Neuronal stem cell (in vitro differentiated cells): ENCODE results near the gene CLCN2.

ENCODE experiments used
- DNase-seq: peaks from one replicate; pipeline ENCODE4 v3.0.0-alpha.2; 2013; ENCODE audit warnings: low spot score
- H2AFZ ChIP-seq: one replicate; pipeline ENCODE4 v1.6.1; 2013; ENCODE audit warnings: mild to moderate bottlenecking, low read length, inconsistent platforms
- H2AK5ac ChIP-seq: 2 replicates; pipeline ENCODE4 v1.6.1; 2013; ENCODE audit warnings: low read depth, mild to moderate bottlenecking, inconsistent platforms, low read length, moderate library complexity, mixed read lengths
- H2BK120ac ChIP-seq: 2 replicates; pipeline ENCODE4 v1.6.1; 2013; ENCODE audit warnings: low read depth, mild to moderate bottlenecking, inconsistent platforms, low read length, moderate library complexity, mixed read lengths
- H2BK12ac ChIP-seq: one replicate; pipeline ENCODE4 v1.6.1; 2013; ENCODE audit warnings: low read length, inconsistent platforms
- H2BK15ac ChIP-seq: 2 replicates; pipeline ENCODE4 v1.6.1; 2013; ENCODE audit warnings: mild to moderate bottlenecking, low read length, inconsistent platforms, mixed read lengths
- H2BK5ac ChIP-seq: one replicate; pipeline ENCODE4 v1.6.1; 2013; ENCODE audit warnings: inconsistent platforms, mild to moderate bottlenecking, low read length, moderate library complexity
- H3K14ac ChIP-seq: one replicate; pipeline ENCODE4 v1.6.1; 2013; ENCODE audit warnings: low read length, inconsistent platforms
- H3K18ac ChIP-seq: 2 replicates; pipeline ENCODE4 v1.6.1; 2013; ENCODE audit warnings: low read length, inconsistent platforms
- H3K23ac ChIP-seq: 2 replicates; pipeline ENCODE4 v1.6.1; 2013; ENCODE audit warnings: low read depth, mild to moderate bottlenecking, mixed read lengths, low read length, inconsistent platforms; ENCODE audit not compliant: poor library complexity
- H3K27ac ChIP-seq: replicated peaks from 3 replicates; pipeline ENCODE4 v1.5.1; 2013; ENCODE audit warnings: low read length, inconsistent platforms
- H3K27me3 ChIP-seq, 3 experiments: 2 replicates each; pipeline ENCODE4 v1.6.1; 2013; ENCODE audit warnings: low read length in 3 of 3, mild to moderate bottlenecking in 2 of 3, inconsistent platforms in 1 of 3, low read depth in 1 of 3, mixed read lengths in 1 of 3, moderate library complexity in 1 of 3; ENCODE audit not compliant: control insufficient read depth in 3 of 3, insufficient read depth in 3 of 3
- H3K36me3 ChIP-seq, 2 donors: replicated peaks in 1 of 2; 2 replicates each; pipeline ENCODE4 v1.6.1; 2013; ENCODE audit warnings: low read length in 2 of 2; ENCODE audit not compliant: control insufficient read depth in 2 of 2, insufficient read depth in 2 of 2
- H3K4ac ChIP-seq: 2 replicates; pipeline ENCODE4 v1.6.1; 2013; ENCODE audit warnings: inconsistent platforms, mild to moderate bottlenecking, low read length, moderate library complexity
- H3K4me1 ChIP-seq, 2 donors: 1 replicate in 1 of 2; 2 replicates in 1 of 2; pipeline ENCODE4 v1.6.1; 2013; ENCODE audit warnings: low read length in 2 of 2, low read depth in 1 of 2; ENCODE audit not compliant: control insufficient read depth in 2 of 2, insufficient read depth in 1 of 2
- H3K4me2 ChIP-seq: one replicate; pipeline ENCODE4 v1.6.1; 2013; ENCODE audit warnings: mild to moderate bottlenecking, low read length, inconsistent platforms; ENCODE audit not compliant: insufficient read depth, poor library complexity, severe bottlenecking
- H3K4me3 ChIP-seq, 2 donors: 2 replicates each; pipeline ENCODE4 v1.5.1; 2013; ENCODE audit warnings: low read length in 2 of 2, mild to moderate bottlenecking in 2 of 2, inconsistent platforms in 1 of 2, moderate library complexity in 1 of 2
- H3K79me1 ChIP-seq: one replicate; pipeline ENCODE4 v1.6.1; 2013; ENCODE audit warnings: low read depth, mild to moderate bottlenecking, inconsistent platforms, low read length, moderate library complexity
- H3K9ac ChIP-seq: one replicate; pipeline ENCODE4 v1.6.1; 2013; ENCODE audit warnings: mild to moderate bottlenecking, low read depth, low read length, inconsistent platforms; ENCODE audit not compliant: poor library complexity
- H3K9me3 ChIP-seq, 2 donors: replicated peaks in 1 of 2; 2 replicates each; pipeline versions ENCODE3 to v1.6.1; 2013; ENCODE audit warnings: low read length in 2 of 2, mild to moderate bottlenecking in 2 of 2, inconsistent platforms in 1 of 2, low read depth in 1 of 2, mixed read lengths in 1 of 2, moderate library complexity in 1 of 2; ENCODE audit not compliant: control insufficient read depth in 2 of 2, insufficient read depth in 1 of 2
- H4K8ac ChIP-seq: one replicate; pipeline ENCODE4 v1.6.1; 2013; ENCODE audit warnings: low read depth, mild to moderate bottlenecking, inconsistent platforms, low read length, moderate library complexity
- H4K91ac ChIP-seq: one replicate; pipeline ENCODE4 v1.6.1; 2013; ENCODE audit warnings: low read length, low read depth, mild to moderate bottlenecking, inconsistent platforms; ENCODE audit not compliant: poor library complexity
- WGBS, 2 donors: extraction: QIAGEN DNeasy Blood & Tissue Kit; methylation state at CpG; one replicate each; pipeline ENCODE4 v1.1.7; 2013; ENCODE audit warnings: missing lambda C conversion rate in 2 of 2, mixed read lengths in 1 of 2; ENCODE audit not compliant: insufficient read length in 2 of 2, insufficient replicate concordance in 1 of 2; ENCODE audit errors: extremely low coverage in 2 of 2; 5-methylcytosine and 5-hydroxymethylcytosine counted together

The CLCN2 gene

GRCh38 chr3:184354121-184354728, 7.2 kb downstream of the CLCN2 start:
- peak overlapping the region; percentile 73 for H2BK15ac ChIP-seq
- H3K18ac ChIP-seq: peak overlapping the region; percentile 85
- H4K8ac ChIP-seq: no peak overlapping the region
- peaks cover 6 to 15% of the 10 kb centered on the region in 2 donors for H3K4me1 ChIP-seq
- no peak overlapping the region for H3K27ac ChIP-seq
- no peak overlapping the region for H3K4me3 ChIP-seq
- H3K27me3 ChIP-seq: no peaks in the 10 kb centered on the region
- peaks cover 10% of the 10 kb centered on the region for H3K79me1 ChIP-seq
- H3K4ac ChIP-seq: no peak overlapping the region
- H3K9me3 ChIP-seq: no peaks in the 10 kb centered on the region
- H2BK120ac ChIP-seq: no peak overlapping the region
- peak overlapping the region; percentile 63 for H3K9ac ChIP-seq
- H2BK5ac ChIP-seq: peak overlapping the region; percentile 16
- H2BK12ac ChIP-seq: no peak overlapping the region
- peak overlapping the region; percentile 86 for H2AK5ac ChIP-seq
- H3K14ac ChIP-seq: no peak overlapping the region
- DNase-seq: no peak
- peak overlapping the region; percentile 89 for H3K23ac ChIP-seq
- no CpG with 5 or more reads among the region's 18 CpGs for WGBS, 2 donors
- H3K4me2 ChIP-seq: no peak overlapping the region
- H2AFZ ChIP-seq: no peak overlapping the region
- H4K91ac ChIP-seq: no peak overlapping the region
- peaks cover 72 to 92% of the 10 kb centered on the region in 2 donors for H3K36me3 ChIP-seq

GRCh38 chr3:184353546-184353941, 7.9 kb downstream of the CLCN2 start:
- WGBS, 2 donors: no CpG with 5 or more reads among the region's 11 CpGs
- Histone ChIP-seq H3K4me3 (no peak overlapping the region), H3K27ac (no peak overlapping the region), H4K91ac (no peak overlapping the region), H3K4ac (no peak overlapping the region), H3K36me3 (peaks cover 69 to 92% of the 10 kb centered on the region in 2 donors), H3K4me2 (no peak overlapping the region), H2BK5ac (no peak overlapping the region), H3K4me1 (peaks cover 6 to 8% of the 10 kb centered on the region in 2 donors), H3K79me1 (peaks cover 5% of the 10 kb centered on the region), H2AFZ (no peak overlapping the region), H3K18ac (no peak overlapping the region), H3K14ac (no peak overlapping the region), H2AK5ac (peak overlapping the region; percentile 86), H3K23ac (peak overlapping the region; percentile 75), H3K9ac (no peak overlapping the region), H4K8ac (no peak overlapping the region), H2BK15ac (peak overlapping the region; percentile 73), H3K9me3 (no peaks in the 10 kb centered on the region), H2BK120ac (no peak overlapping the region), H3K27me3 (no peaks in the 10 kb centered on the region), H2BK12ac (no peak overlapping the region)
- no peak for DNase-seq

- WGBS, 2 donors: no CpG with 5 or more reads among the region's 11 CpGs
- H3K36me3 ChIP-seq: peaks cover 63 to 92% of the 10 kb centered on the region in 2 donors
- no peak overlapping the region for H2AK5ac ChIP-seq
Observed at GRCh38 chr3:184352897-184353545, 8.4 kb downstream of the CLCN2 start.

GRCh38 chr3:184352149-184352785, 9.1 kb downstream of the CLCN2 start:
- Histone ChIP-seq H2AK5ac (no peak overlapping the region), H3K4me2 (no peak overlapping the region), H3K27me3 (no peaks in the 10 kb centered on the region), H3K4me3 (no peak overlapping the region), H3K79me1 (peaks cover 4% of the 10 kb centered on the region), H2BK5ac (no peak overlapping the region), H3K36me3 (peaks cover 60 to 86% of the 10 kb centered on the region in 2 donors), H2BK15ac (no peak overlapping the region), H4K91ac (no peak overlapping the region), H2BK12ac (no peak overlapping the region), H3K14ac (no peak overlapping the region), H3K23ac (no peak overlapping the region), H2AFZ (no peak overlapping the region), H2BK120ac (no peak overlapping the region), H3K9me3 (no peaks in the 10 kb centered on the region), H3K4me1 (peaks cover 6 to 7% of the 10 kb centered on the region in 2 donors), H3K18ac (no peak overlapping the region), H4K8ac (no peak overlapping the region), H3K27ac (no peak overlapping the region), H3K9ac (peak overlapping the region; percentile 30), H3K4ac (no peak overlapping the region)
- WGBS, 2 donors: no CpG with 5 or more reads among the region's 15 CpGs
- no peak for DNase-seq

More at GRCh38 chr3:184352897-184353545, 8.4 kb downstream of the CLCN2 start:
- H2BK120ac ChIP-seq: no peak overlapping the region
- H3K27ac ChIP-seq: no peak overlapping the region
- H3K23ac ChIP-seq: no peak overlapping the region
- H4K91ac ChIP-seq: no peak overlapping the region
- H3K27me3 ChIP-seq: no peaks in the 10 kb centered on the region
- no peak overlapping the region for H3K9ac ChIP-seq
- DNase-seq: no peak
- no peak overlapping the region for H4K8ac ChIP-seq
- no peaks in the 10 kb centered on the region for H3K9me3 ChIP-seq
- no peak overlapping the region for H2AFZ ChIP-seq
- no peak overlapping the region for H3K4me3 ChIP-seq
- no peak overlapping the region for H3K4ac ChIP-seq
- H2BK15ac ChIP-seq: no peak overlapping the region
- H3K79me1 ChIP-seq: peaks cover 4% of the 10 kb centered on the region
- peak overlapping the region; percentile 46 for H2BK12ac ChIP-seq
- peaks cover 6 to 7% of the 10 kb centered on the region in 2 donors for H3K4me1 ChIP-seq
- no peak overlapping the region for H3K18ac ChIP-seq
- no peak overlapping the region for H3K4me2 ChIP-seq
- H3K14ac ChIP-seq: no peak overlapping the region
- H2BK5ac ChIP-seq: no peak overlapping the region
